ENCODE data around the gene DCAF10.
"Not testable (repeated sequence)": the region's sequence is repeated elsewhere in the genome, so short reads cannot be mapped to it uniquely, and the experiment has no call there.

DNA sequence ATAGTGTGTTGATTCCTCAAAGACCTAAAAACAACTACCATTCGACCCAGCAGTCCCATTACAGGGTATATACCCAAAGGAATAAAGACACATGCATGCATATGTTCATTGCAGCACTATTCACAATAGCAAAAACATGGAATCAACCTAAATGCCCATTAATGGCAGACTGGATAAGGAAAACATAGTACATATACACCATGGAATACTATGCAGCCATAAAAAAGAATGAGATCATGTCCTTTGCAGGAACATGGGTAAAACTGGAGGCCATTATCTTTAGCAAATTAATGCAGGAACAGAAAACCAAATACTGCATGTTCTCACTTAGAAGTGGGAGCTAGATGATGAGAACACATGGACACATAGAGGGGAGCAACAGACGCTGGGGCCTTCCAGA lies 24.6 kb downstream of the DCAF10 start:
- TF ChIP-seq, protein P1, sequence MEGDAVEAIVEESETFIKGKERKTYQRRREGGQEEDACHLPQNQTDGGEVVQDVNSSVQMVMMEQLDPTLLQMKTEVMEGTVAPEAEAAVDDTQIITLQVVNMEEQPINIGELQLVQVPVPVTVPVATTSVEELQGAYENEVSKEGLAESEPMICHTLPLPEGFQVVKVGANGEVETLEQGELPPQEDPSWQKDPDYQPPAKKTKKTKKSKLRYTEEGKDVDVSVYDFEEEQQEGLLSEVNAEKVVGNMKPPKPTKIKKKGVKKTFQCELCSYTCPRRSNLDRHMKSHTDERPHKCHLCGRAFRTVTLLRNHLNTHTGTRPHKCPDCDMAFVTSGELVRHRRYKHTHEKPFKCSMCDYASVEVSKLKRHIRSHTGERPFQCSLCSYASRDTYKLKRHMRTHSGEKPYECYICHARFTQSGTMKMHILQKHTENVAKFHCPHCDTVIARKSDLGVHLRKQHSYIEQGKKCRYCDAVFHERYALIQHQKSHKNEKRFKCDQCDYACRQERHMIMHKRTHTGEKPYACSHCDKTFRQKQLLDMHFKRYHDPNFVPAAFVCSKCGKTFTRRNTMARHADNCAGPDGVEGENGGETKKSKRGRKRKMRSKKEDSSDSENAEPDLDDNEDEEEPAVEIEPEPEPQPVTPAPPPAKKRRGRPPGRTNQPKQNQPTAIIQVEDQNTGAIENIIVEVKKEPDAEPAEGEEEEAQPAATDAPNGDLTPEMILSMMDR (conservative IDR thresholded peaks at IDR 0.05), result not testable (repeated sequence)
- not testable (repeated sequence) for TF ChIP-seq EZH2 (IDR thresholded peaks at IDR 0.05; ENCODE audit: low read depth)
